ENCODE results near the gene SEC14L1. TPM values are rescaled to one million over a fixed set of nuclear protein-coding genes. Genes with fewer than 3 reads are reported as not detected.
A peak's percentile ranks its signal among the peaks of the same experiment; 100 is the strongest.

SEC14L1 gene
- total RNA-seq, 1 donor from 2014 or later, result 93.2 TPM

DNA sequence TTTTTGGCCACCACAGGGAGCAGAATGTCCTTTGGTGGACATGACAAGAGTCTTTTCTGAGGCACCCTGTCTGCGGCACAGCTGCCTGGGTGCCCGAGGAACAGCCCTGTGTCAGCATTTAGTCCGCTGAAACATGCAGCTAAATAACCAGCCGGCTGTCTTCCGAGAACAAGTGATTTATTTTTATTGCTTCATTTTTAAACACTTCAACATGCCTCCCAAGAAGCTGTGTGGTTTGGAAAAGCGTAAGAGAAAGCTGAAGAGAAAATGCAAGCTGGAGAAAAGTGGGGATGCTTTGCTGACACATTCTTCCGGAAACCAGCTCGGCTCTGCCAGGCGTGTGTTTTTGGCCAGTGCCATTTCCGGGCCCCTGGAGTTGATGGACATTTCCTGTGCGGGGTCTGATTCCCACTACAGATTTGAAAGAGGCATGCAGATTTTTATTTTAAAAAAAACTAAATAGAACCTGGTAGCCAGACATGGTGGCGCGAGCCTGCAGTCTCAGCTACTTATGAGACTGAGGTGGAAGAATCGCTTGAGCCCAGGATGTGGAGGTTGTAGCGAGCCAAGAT is 94.7 kb downstream of the SEC14L1 start:
- peak overlapping the region; percentile 3 for H3K4me3 ChIP-seq (ENCODE audit: insufficient read depth, low read depth, low read length)
- no peaks in the 10 kb centered on the region for H3K36me3 ChIP-seq (ENCODE audit: insufficient read depth, low read length)
- peaks cover 5% of the 10 kb centered on the region for H3K4me1 ChIP-seq (ENCODE audit: insufficient read depth, low read length)
- peak overlapping the region; percentile 42 for H2AFZ ChIP-seq (ENCODE audit: low read depth, low read length)
- peak overlapping the region; percentile 71 for H3K4me2 ChIP-seq (ENCODE audit: low read length)
- no peaks in the 10 kb centered on the region for H3K79me2 ChIP-seq (ENCODE audit: insufficient read depth, low read length)
- FAIRE-seq (no peak), DNase-seq (ENCODE audit: low read depth) (peak; percentile 89)
- peaks cover 10% of the 10 kb centered on the region for H3K36me3 Mint-ChIP-seq (ENCODE audit: low read depth, unreplicated experiment)
- H3K9ac ChIP-seq (ENCODE audit: low read length), result peak overlapping the region; percentile 48
- H3K27me3 ChIP-seq (ENCODE audit: insufficient read depth, low read length), result no peaks in the 10 kb centered on the region
- H3K9me3 Mint-ChIP-seq (ENCODE audit: unreplicated experiment), result peaks cover 12% of the 10 kb centered on the region
- no peaks in the 10 kb centered on the region for H3K27me3 Mint-ChIP-seq (ENCODE audit: low read depth, unreplicated experiment)
- H3K4me1 Mint-ChIP-seq (ENCODE audit: low read depth, unreplicated experiment), result peaks cover 4% of the 10 kb centered on the region
- peak overlapping the region; percentile 7 for H3K27ac ChIP-seq (ENCODE audit: low read depth, low read length)
- H4K20me1 ChIP-seq (ENCODE audit: insufficient read depth, low read length), result no peaks in the 10 kb centered on the region
- H3K27ac Mint-ChIP-seq (ENCODE audit: unreplicated experiment), result no peak overlapping the region
- H3K4me3 Mint-ChIP-seq (ENCODE audit: unreplicated experiment), result no peak overlapping the region
- peaks cover 8% of the 10 kb centered on the region for H3K9me3 ChIP-seq (ENCODE audit: insufficient read depth, low read depth, low read length)
- no peak for TF ChIP-seq CTCF (IDR thresholded peaks at IDR 0.05; ENCODE audit: insufficient read depth, low read depth, low read length)
- TF ChIP-seq EZH2 (IDR thresholded peaks at IDR 0.05; ENCODE audit: insufficient read depth, low read length), result no peak

- Histone ChIP-seq H3K4me1 (ENCODE audit: insufficient read depth, low read length) (peaks cover 5% of the 10 kb centered on the region), H3K4me3 (ENCODE audit: insufficient read depth, low read depth, low read length) (no peak overlapping the region), H3K9ac (ENCODE audit: low read length) (no peak overlapping the region), H3K4me2 (ENCODE audit: low read length) (no peak overlapping the region), H2AFZ (ENCODE audit: low read depth, low read length) (no peak overlapping the region), H3K36me3 (ENCODE audit: insufficient read depth, low read length) (no peaks in the 10 kb centered on the region), H4K20me1 (ENCODE audit: insufficient read depth, low read length) (no peaks in the 10 kb centered on the region), H3K27me3 (ENCODE audit: insufficient read depth, low read length) (no peaks in the 10 kb centered on the region), H3K79me2 (ENCODE audit: insufficient read depth, low read length) (no peaks in the 10 kb centered on the region), H3K9me3 (ENCODE audit: insufficient read depth, low read depth, low read length) (peaks cover 8% of the 10 kb centered on the region), H3K27ac (ENCODE audit: low read depth, low read length) (no peak overlapping the region)
- FAIRE-seq, result no peak
- peaks cover 3% of the 10 kb centered on the region for H3K27me3 Mint-ChIP-seq (ENCODE audit: low read depth, unreplicated experiment)
- H3K4me3 Mint-ChIP-seq (ENCODE audit: unreplicated experiment), result no peak overlapping the region
- H3K36me3 Mint-ChIP-seq (ENCODE audit: low read depth, unreplicated experiment), result peaks cover 8% of the 10 kb centered on the region
- DNase-seq (ENCODE audit: low read depth), result no peak
- H3K27ac Mint-ChIP-seq (ENCODE audit: unreplicated experiment), result no peak overlapping the region
- TF ChIP-seq EZH2 (IDR thresholded peaks at IDR 0.05; ENCODE audit: insufficient read depth, low read length) (no peak), CTCF (IDR thresholded peaks at IDR 0.05; ENCODE audit: insufficient read depth, low read depth, low read length) (no peak)
- H3K4me1 Mint-ChIP-seq (ENCODE audit: low read depth, unreplicated experiment), result peaks cover 4% of the 10 kb centered on the region
- H3K9me3 Mint-ChIP-seq (ENCODE audit: unreplicated experiment), result peaks cover 12% of the 10 kb centered on the region
Measured at GRCh38 chr17:77237232-77238008, 96.7 kb downstream of the SEC14L1 start.

- no peaks in the 10 kb centered on the region for H3K79me2 ChIP-seq (ENCODE audit: insufficient read depth, low read length)
- Mint-ChIP-seq H3K4me3 (ENCODE audit: unreplicated experiment) (no peak overlapping the region), H3K27me3 (ENCODE audit: low read depth, unreplicated experiment) (peaks cover 5% of the 10 kb centered on the region), H3K4me1 (ENCODE audit: low read depth, unreplicated experiment) (no peaks in the 10 kb centered on the region), H3K27ac (ENCODE audit: unreplicated experiment) (no peak overlapping the region), H3K9me3 (ENCODE audit: unreplicated experiment) (peaks cover 3% of the 10 kb centered on the region), H3K36me3 (ENCODE audit: low read depth, unreplicated experiment) (peaks cover 5% of the 10 kb centered on the region)
- no peak overlapping the region for H2AFZ ChIP-seq (ENCODE audit: low read depth, low read length)
- no peak overlapping the region for H3K4me2 ChIP-seq (ENCODE audit: low read length)
- H3K4me3 ChIP-seq (ENCODE audit: insufficient read depth, low read depth, low read length), result no peak overlapping the region
- no peaks in the 10 kb centered on the region for H3K9me3 ChIP-seq (ENCODE audit: insufficient read depth, low read depth, low read length)
- no peak for FAIRE-seq
- no peak for DNase-seq (ENCODE audit: low read depth)
- no peak for TF ChIP-seq EZH2 (IDR thresholded peaks at IDR 0.05; ENCODE audit: insufficient read depth, low read length)
- TF ChIP-seq CTCF (IDR thresholded peaks at IDR 0.05; ENCODE audit: insufficient read depth, low read depth, low read length), result no peak
- no peaks in the 10 kb centered on the region for H4K20me1 ChIP-seq (ENCODE audit: insufficient read depth, low read length)
- H3K9ac ChIP-seq (ENCODE audit: low read length), result no peak overlapping the region
- H3K4me1 ChIP-seq (ENCODE audit: insufficient read depth, low read length), result no peaks in the 10 kb centered on the region
- no peak overlapping the region for H3K27ac ChIP-seq (ENCODE audit: low read depth, low read length)
- no peaks in the 10 kb centered on the region for H3K27me3 ChIP-seq (ENCODE audit: insufficient read depth, low read length)
- H3K36me3 ChIP-seq (ENCODE audit: insufficient read depth, low read length), result no peaks in the 10 kb centered on the region
Measured at GRCh38 chr17:77240976-77241375, 100.2 kb downstream of the SEC14L1 start.
